Brain microvascular endothelial cell (primary cell): ENCODE data around the gene FGGY.

ENCODE experiments used
- DNase-seq: peaks from one replicate; pipeline ENCODE4 v3.0.0-alpha.2; 2020
- H3K27ac ChIP-seq: fragments of 250-450 bp; sonication (Bioruptor Pico); 2 replicates; pipeline ENCODE4 v1.5.1; 2020; ENCODE audit warnings: mild to moderate bottlenecking, moderate library complexity
- H3K27me3 ChIP-seq: fragments of 250-450 bp; sonication (Bioruptor Pico); replicated peaks from 2 replicates; pipeline ENCODE4 v1.5.1; 2020; ENCODE audit warnings: mild to moderate bottlenecking
- H3K36me3 ChIP-seq: fragments of 250-450 bp; sonication (Bioruptor Pico); replicated peaks from 2 replicates; pipeline ENCODE4 v1.5.1; 2020; ENCODE audit warnings: mild to moderate bottlenecking
- H3K4me3 ChIP-seq: 2 replicates; pipeline ENCODE4 v1.5.1; 2011; ENCODE audit warnings: low read depth, mild to moderate bottlenecking, control low read depth, low read length, moderate library complexity
- in situ Hi-C: cut with HindIII; loops from 2 replicates; pipeline ENCODE4 v1.10.0; 2017; ENCODE audit warnings: low sequenced_read_pairs, low pct_ligation_motif_present
- TF ChIP-seq, protein P1 (sequence below): IDR thresholded peaks from 2 replicates; pipeline ENCODE4 v1.5.1; 2011; ENCODE audit warnings: low read depth, mild to moderate bottlenecking, moderate library complexity, low read length, control low read depth, inconsistent platforms; ENCODE audit errors: missing control alignments

FGGY gene

GRCh38 chr1:59291561-59291960 lies 5.3 kb upstream of the FGGY start:
- in situ Hi-C loops: no loop called here
- H3K4me3 ChIP-seq: no peak overlapping the region
- no peak overlapping the region for H3K27ac ChIP-seq
- H3K36me3 ChIP-seq: no peaks in the 10 kb centered on the region
- DNase-seq: no peak
- H3K27me3 ChIP-seq: no peaks in the 10 kb centered on the region
- TF ChIP-seq, protein P1, sequence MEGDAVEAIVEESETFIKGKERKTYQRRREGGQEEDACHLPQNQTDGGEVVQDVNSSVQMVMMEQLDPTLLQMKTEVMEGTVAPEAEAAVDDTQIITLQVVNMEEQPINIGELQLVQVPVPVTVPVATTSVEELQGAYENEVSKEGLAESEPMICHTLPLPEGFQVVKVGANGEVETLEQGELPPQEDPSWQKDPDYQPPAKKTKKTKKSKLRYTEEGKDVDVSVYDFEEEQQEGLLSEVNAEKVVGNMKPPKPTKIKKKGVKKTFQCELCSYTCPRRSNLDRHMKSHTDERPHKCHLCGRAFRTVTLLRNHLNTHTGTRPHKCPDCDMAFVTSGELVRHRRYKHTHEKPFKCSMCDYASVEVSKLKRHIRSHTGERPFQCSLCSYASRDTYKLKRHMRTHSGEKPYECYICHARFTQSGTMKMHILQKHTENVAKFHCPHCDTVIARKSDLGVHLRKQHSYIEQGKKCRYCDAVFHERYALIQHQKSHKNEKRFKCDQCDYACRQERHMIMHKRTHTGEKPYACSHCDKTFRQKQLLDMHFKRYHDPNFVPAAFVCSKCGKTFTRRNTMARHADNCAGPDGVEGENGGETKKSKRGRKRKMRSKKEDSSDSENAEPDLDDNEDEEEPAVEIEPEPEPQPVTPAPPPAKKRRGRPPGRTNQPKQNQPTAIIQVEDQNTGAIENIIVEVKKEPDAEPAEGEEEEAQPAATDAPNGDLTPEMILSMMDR: no peak

GRCh38 chr1:59292562-59292961 lies 4.3 kb upstream of the FGGY start:
- peak; percentile 63 for DNase-seq
- in situ Hi-C loops: no loop called here
- TF ChIP-seq, protein P1: no peak
- H3K4me3 ChIP-seq: no peak overlapping the region
- H3K27me3 ChIP-seq: no peaks in the 10 kb centered on the region
- H3K36me3 ChIP-seq: no peaks in the 10 kb centered on the region
- H3K27ac ChIP-seq: no peak overlapping the region

DNA sequence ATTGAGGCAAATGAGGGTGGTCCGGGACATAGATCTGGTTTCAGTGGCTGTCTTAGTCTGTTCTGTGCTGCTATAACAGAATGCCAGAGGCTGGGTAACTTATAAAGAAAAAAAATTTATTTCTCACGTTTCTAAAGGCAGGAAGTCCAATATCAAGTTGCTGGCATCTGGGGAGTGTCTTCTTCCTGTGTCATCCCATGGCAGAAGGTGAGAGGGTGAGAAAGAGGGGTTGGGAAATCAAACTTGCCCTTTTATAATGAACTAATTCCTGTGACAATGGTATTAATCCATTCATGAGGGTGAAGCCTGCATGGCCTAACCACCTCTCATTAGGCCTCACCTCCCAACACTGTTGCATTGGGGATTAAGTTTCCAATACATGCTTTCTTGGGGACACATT lies 3.7 kb upstream of the FGGY start:
- Histone ChIP-seq H3K36me3 (no peaks in the 10 kb centered on the region), H3K27me3 (no peaks in the 10 kb centered on the region), H3K4me3 (no peak overlapping the region), H3K27ac (no peak overlapping the region)
- no peak for DNase-seq
- TF ChIP-seq, protein P1: no peak
- in situ Hi-C loops: no loop called here

- Histone ChIP-seq H3K4me3 (no peak overlapping the region), H3K27me3 (no peaks in the 10 kb centered on the region), H3K36me3 (no peaks in the 10 kb centered on the region), H3K27ac (no peak overlapping the region)
- in situ Hi-C loops: no loop called here
- TF ChIP-seq, protein P1: no peak
- DNase-seq: no peak
Observed at GRCh38 chr1:59293849-59294248, 3.0 kb upstream of the FGGY start.

DNA sequence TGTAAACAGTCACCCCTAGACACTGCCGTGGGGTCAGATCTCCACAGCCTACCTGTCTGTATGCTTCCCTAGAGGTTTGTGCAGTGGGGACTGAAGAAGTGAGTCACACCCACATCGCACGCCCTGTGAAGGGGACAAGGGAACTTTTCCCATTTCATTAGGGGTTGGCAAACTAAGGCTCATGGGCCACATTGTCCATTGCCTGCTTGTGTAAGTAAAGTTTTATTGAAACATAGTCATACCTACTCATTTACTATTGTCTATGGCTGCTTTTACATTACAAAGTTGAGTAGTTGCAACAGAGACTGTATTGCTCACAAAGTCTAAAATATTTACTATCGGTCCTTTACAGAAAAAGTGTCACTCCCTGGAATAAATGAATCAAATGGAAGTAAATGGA lies 2.5 kb upstream of the FGGY start:
- TF ChIP-seq, protein P1: no peak
- in situ Hi-C loops: no loop called here
- Histone ChIP-seq H3K36me3 (no peaks in the 10 kb centered on the region), H3K4me3 (no peak overlapping the region), H3K27me3 (no peaks in the 10 kb centered on the region), H3K27ac (no peak overlapping the region)
- no peak for DNase-seq

DNA sequence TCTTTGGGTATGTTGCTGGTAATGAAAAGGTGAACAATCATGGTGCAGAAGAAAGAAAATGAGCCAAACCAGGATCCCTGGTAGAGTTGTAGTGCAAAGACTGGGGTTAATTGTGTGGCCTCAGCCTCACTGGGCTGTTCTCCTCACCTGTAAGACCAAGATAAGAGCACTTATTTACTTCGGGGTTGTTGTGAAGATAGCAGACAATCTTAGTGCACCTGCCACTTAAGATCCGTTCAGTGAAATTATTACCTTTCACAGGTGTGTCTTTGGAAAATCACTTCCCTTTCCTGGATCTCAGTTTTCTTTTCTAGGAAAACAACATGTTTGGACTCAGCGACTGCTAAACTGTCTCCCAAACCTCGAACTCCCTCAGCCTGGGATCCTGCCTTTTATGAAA lies 1.3 kb upstream of the FGGY start:
- TF ChIP-seq, protein P1: no peak
- in situ Hi-C loops: no loop called here
- H3K27ac ChIP-seq: no peak overlapping the region
- H3K27me3 ChIP-seq: no peaks in the 10 kb centered on the region
- H3K36me3 ChIP-seq: no peaks in the 10 kb centered on the region
- no peak for DNase-seq
- H3K4me3 ChIP-seq: no peak overlapping the region
